GM21526 (cell line): ENCODE results near the gene MPHOSPH9.

Experiments used
- ATAC-seq: cut with Tn5 transposase; IDR thresholded peaks from one replicate; pipeline ENCODE4 v1.9.1; 2021; ENCODE audit warnings: moderate library complexity; ENCODE audit not compliant: unreplicated experiment, low FRiP score

Gene MPHOSPH9

DNA sequence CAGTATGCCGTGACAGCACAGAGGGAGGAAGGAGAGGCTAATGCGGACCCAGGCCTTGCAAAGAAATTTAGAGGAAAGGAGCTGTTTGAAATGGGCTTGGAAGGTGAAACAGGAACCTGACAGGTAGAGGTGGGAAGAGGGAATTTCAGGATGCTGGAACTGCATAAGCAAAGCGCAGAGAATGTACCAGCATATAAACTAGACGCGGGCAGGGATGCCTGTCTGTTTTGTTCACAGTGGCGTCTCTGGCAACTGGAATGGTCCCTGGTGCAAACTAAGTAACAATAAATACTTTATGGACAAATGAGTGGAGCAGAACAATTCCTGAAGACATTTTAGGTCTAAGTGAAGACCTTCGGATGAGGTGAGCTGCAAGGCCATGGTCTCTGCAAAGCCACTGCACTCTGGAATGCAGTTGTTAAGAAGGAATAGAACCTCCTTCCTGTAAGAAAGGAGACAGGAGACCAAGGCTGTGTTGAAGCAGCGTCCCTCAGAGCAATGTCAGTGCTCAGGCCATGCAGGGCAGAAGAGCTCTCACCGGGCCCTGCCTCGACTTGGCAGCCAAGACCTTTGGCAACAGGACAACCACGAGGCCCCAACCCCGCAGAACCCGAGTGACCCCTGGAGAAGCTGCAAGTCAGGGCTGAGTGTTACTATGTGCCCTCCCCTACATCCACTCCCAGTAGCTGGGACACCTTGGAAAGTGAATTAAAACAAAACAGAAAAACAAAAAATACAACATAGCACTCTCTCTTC is 124.8 kb downstream of the MPHOSPH9 start:
- ATAC-seq = no peak

DNA sequence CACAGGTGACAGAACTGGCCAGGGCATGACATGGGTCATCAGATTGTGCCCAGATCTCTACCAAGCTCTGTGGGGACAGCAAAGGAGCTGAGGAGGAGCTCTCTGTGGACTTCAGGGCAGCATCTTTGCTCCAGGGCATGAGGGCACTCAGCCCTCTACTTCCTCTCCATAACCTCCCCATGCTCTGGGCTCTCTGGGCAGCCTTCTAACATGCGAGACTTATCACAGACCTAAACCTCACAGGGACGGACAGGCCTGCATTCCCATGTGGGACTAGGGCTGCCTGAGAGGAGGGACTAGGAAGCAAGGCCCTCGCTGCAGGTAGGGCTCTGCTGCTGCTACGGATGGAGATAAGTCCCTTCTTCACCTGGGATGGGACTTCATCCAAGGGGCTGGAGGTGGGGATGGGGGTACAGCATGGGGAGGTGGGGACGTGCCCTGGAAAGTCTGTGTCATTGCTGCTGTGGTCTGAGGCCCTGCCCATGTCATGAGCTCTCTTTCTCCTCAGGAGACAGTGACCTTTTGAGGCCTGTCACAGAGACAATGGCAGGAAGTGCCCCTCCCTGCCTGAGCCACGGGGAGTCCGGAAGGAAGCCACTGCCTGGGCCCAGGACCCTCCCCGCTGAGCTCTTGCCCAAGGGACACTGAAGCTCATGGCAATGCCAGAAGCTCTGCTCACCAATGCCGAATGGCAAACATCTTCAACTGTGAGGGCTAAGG is 126.1 kb downstream of the MPHOSPH9 start:
- no peak for ATAC-seq

DNA sequence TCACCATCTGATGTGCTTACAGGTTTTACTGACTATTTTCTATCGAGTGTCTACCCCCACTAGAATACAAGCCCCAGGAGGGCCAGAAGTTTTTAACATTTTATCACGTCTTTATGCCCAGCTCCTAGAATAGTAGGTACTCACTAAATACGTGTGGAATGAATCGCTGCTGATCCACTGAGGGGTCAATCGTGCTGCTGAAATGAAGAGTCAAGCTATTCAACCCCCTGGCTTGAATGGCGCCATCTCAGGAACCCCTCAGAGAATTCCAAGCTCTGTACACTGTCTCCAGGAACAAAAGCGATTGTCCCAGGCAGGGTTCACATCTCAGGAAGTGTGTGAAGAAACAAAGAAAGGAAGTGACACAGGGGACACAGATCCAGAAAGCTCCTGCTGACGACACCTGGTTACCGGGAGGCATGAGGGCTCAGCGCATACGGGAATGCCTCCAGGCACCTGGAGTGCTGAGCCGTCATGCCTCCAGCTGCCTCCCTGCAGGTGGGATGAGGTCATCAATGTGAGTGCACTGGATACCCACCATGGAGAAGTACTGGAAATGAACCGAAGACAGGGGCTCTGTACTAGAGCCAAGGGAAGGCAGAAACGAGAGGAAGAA is 127.6 kb downstream of the MPHOSPH9 start:
- no peak for ATAC-seq

DNA sequence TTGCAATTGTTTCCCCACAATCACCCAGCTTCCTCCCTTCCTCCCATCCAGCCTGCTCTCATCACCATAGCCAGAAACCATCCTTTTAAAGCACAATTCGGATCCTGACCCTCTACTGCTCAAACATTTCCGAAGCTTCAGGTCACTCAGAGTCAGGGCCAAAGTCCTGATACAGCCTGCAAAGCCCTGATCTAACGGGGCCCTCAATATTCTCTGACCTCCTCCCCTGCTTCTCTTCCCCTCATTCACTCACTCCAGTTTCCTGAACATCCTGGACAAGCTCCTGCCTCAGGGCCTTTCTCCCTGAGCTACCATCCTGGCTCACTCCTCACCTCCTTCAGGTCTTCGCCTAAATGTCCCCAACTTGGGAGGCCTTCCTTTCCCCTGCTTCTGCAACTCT is 128.1 kb downstream of the MPHOSPH9 start:
- no peak for ATAC-seq
